Measurements from ENCODE around the gene COL4A1. TPM values are rescaled to one million over a fixed set of nuclear protein-coding genes. Genes with fewer than 3 reads are reported as not detected.

COL4A1 gene
- 100 to 1,000 TPM in 1 of 3 donors, 10 to 100 TPM in 2; 19.0 to 308 (median 61.9) TPM for total RNA-seq
- long read RNA-seq, donor 1, full-length matches to known transcripts = 54 of 197 reads
- long read RNA-seq, donor 1, partial matches to known transcripts = 128 of 197 reads
- long read RNA-seq, donor 1, other reads (novel, unspliced or antisense) = 15 of 197 reads
- long read RNA-seq, donor 2, partial matches to known transcripts = 10 of 11 reads
- long read RNA-seq, donor 2, other reads (novel, unspliced or antisense) = 0 of 11 reads

DNA sequence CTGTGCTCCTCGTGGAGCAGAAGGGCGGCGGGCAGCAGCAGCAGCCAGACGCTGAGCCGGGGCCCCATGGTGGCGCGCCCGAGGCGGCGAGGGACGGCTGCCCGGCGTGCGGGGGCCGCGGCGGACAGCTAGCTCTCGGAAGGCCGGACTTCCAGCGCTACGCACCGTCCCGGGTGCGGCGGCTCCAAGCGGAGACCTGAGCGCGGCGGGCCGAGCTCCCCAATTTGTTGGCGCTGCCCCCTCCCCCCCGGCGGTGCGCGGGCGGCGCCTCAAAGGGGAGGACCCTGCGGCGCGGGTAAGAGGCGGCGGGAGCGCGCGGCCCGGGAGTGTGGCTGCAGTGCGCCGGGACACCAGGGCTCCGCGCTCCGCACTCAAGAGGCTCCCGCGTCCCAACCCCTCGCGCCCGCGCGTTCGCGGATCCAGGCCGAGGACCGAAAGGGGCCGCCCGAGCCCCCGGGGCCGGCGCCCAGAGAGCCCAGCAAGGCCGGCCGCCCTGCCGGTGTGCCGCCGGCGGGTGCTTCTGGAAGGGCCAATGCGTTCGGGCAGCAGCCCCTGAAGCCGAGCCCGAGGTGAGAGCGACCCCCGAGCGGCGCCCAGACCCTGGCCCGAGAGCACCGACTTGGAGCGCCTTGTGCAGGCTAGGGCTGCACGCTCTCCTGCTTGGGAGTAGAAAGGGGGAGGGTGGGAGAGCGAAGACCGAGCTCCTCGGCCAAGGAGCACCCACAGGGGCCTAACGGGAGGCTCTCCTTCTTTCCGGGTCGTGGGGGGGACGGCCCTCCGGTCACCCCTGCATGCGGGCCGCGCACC is at the start of gene COL4A1, which contains the start of gene COL4A2:
Gene COL4A1 (minus strand): TSS at position 198 of the 807 bp plus-strand sequence. CDS start 130 bp downstream, at position 68.
Gene COL4A2 (plus strand): TSS at position 325 of the 807 bp plus-strand sequence. CDS start 620 bp downstream, outside the sequence.
- TF ChIP-seq, protein P1, sequence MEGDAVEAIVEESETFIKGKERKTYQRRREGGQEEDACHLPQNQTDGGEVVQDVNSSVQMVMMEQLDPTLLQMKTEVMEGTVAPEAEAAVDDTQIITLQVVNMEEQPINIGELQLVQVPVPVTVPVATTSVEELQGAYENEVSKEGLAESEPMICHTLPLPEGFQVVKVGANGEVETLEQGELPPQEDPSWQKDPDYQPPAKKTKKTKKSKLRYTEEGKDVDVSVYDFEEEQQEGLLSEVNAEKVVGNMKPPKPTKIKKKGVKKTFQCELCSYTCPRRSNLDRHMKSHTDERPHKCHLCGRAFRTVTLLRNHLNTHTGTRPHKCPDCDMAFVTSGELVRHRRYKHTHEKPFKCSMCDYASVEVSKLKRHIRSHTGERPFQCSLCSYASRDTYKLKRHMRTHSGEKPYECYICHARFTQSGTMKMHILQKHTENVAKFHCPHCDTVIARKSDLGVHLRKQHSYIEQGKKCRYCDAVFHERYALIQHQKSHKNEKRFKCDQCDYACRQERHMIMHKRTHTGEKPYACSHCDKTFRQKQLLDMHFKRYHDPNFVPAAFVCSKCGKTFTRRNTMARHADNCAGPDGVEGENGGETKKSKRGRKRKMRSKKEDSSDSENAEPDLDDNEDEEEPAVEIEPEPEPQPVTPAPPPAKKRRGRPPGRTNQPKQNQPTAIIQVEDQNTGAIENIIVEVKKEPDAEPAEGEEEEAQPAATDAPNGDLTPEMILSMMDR (IDR thresholded peaks at IDR 0.05) = no peak
- ATAC-seq = peak; percentile 60
- intact Hi-C loops (cut with DNase I, micrococcal nuclease) = no loop called here

DNA sequence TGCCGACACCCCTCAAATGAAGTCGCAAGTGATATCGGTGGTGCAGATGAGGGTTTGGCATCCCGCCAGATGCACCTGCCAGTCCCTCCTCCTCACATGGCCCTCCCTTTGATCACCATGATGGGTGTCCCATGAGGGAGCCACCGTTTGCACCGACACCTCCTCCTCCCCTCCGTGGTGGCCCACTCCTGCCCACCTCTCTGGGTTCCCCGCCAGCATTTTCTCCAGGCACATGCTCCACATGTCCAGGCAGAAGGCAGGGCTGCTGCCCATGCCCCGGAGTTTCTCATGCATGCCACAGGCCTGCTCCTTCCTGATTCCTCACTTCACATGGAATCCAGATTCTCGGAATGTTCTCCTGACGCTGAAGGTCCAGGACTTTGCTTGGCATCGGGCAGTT is 49.4 kb upstream of the COL4A1 start:
- no peaks in the 10 kb centered on the region for H3K9me3 ChIP-seq
- ATAC-seq (no peak), DNase-seq (no peak)
- TF ChIP-seq, protein P1 (IDR thresholded peaks at IDR 0.05) = no peak
- H3K4me3 ChIP-seq = no peak overlapping the region
- H3K4me1 ChIP-seq (ENCODE audit: low read depth) = peaks cover 24% of the 10 kb centered on the region
- intact Hi-C loops (cut with DNase I, micrococcal nuclease) = no loop called here
- no peaks in the 10 kb centered on the region for H3K36me3 ChIP-seq (ENCODE audit: low read depth)

More for the DNA sequence above, at the start of gene COL4A1, which contains the start of gene COL4A2:
- Histone ChIP-seq H3K4me3 (peak within 1 kb of the TSS; percentile 30), H3K9me3 (no peaks in the 10 kb centered on the region), H3K36me3 (ENCODE audit: low read depth) (no peaks in the 10 kb centered on the region), H3K4me1 (ENCODE audit: low read depth) (peaks cover 10% of the 10 kb centered on the region)
- peak in 2 of 3 donors; percentile 40 to 69 for DNase-seq

DNA sequence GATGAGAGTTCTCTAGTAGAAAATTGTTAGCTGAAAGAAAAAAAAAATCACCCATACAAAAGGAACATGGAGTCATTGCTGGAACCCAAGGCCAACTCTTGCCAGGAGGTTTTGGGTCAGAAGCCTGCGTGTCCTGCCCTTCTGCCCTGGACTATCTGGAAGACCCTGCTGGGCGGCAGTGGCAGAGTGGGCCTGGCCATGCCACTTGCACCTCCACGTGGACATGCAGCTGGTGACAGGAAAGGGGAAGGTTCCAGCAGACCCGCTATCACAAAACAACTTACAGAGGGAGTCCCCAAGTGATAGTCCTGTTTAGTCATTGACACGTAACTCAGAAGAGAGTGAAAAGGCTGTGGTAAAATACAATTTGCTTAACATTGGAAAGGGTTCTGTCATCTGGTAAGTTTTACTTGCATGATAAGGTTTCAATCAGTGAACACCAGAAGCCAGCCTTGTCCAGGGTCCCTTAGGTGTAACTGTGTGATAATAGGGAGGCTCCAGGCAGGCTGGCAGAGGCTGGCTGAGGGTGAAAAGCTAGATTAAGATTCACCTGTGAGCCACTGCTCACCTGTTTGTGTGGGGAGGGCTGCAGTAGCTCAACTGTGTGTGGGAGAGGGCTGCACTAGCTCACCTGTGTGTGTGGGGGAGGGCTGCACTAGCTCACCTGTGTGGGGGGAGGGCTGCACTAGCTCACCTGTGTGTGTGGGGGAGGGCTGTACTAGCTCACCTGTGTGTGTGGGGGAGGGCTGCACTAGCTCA is 47.9 kb upstream of the COL4A1 start:
- peaks cover 24% of the 10 kb centered on the region for H3K4me1 ChIP-seq (ENCODE audit: low read depth)
- no peaks in the 10 kb centered on the region for H3K36me3 ChIP-seq (ENCODE audit: low read depth)
- TF ChIP-seq, protein P1 (IDR thresholded peaks at IDR 0.05) = no peak
- no peak for DNase-seq
- H3K4me3 ChIP-seq = no peak overlapping the region
- intact Hi-C loops (cut with DNase I, micrococcal nuclease) = no loop called here
- peak; percentile 3 for ATAC-seq
- H3K9me3 ChIP-seq = no peaks in the 10 kb centered on the region

DNA sequence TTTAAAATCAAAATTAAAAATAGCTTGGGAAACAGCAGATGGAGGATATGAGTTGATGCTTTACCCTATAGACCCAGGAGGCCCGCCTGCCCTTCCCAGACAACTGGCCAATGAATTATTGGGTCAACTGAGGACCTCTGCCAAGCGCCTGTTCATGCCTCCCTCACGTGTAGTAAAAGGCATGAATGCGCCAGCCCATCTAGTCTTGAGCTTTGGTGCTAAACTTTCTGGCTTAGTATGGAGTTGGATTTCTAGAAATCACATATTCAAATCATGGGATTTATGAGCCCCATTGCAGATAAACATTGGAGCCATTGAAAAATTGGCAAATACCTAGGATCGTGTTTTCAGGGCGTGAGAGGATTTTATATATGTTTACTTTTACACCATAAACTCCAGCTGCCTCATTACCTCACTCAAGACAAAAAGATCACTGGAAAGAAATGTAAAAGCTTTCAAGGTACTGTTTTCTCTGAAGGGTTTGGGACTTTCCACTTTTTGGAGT is 47.2 kb upstream of the COL4A1 start:
- Histone ChIP-seq H3K4me3 (no peak overlapping the region), H3K9me3 (no peaks in the 10 kb centered on the region), H3K4me1 (ENCODE audit: low read depth) (peaks cover 24% of the 10 kb centered on the region), H3K36me3 (ENCODE audit: low read depth) (no peaks in the 10 kb centered on the region)
- intact Hi-C loops (cut with DNase I, micrococcal nuclease) = no loop called here
- peak in 1 of 3 donors; percentile 41 for DNase-seq
- ATAC-seq = peak; percentile 79
- TF ChIP-seq, protein P1 (IDR thresholded peaks at IDR 0.05) = no peak

DNA sequence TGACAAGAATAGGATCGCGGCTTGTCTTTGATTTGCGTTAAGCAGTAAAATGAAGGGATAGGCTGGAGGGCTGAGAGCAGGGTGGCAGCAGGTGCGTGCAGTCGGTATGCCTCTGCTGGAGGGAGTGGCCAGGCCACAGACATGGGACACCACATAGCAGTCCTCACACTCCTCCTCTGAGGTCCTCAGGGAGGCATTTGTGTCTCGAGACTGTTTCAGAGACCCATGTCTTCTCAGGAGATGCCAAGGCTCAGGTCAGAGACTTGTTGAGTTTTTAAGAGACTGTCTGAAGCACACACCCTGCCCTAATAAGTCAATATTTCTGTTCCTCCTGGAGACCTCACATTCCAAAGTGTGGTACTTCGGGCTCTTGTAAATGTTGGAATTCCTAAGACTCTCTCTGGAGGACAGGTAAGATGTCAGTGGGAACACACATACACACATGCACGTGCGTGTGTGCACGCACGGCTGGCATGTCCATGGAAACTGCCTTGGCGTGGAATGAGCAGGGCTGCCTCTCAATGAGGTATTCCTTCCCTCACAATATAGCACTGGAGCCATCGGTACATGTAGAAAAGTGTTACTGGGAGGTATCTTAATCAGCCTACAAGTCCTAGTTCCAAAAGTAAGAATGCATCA is 46.5 kb upstream of the COL4A1 start:
- DNase-seq (peak in 2 of 3 donors; percentile 44 to 54), ATAC-seq (peak; percentile 81)
- Histone ChIP-seq H3K9me3 (no peaks in the 10 kb centered on the region), H3K4me1 (ENCODE audit: low read depth) (peaks cover 24% of the 10 kb centered on the region), H3K4me3 (no peak overlapping the region), H3K36me3 (ENCODE audit: low read depth) (no peaks in the 10 kb centered on the region)
- TF ChIP-seq, protein P1 (IDR thresholded peaks at IDR 0.05) = no peak
- intact Hi-C loops (cut with DNase I, micrococcal nuclease) = no loop called here

All from mucosa of descending colon (tissue), 3 donors.